Suprapubic skin (tissue), 3 donors: ENCODE results near the gene ZNF587.
"Not testable (repeated sequence)": the region's sequence is repeated elsewhere in the genome, so short reads cannot be mapped to it uniquely, and the experiment has no call there.

Source experiments
- POLR2A ChIP-seq, 2 donors: fragments of 450-650 bp; IDR thresholded peaks; one replicate each; pipeline ENCODE4 v1.6.1; 2017; ENCODE audit warnings: antibody characterized with exemption in 2 of 2, mild to moderate bottlenecking in 2 of 2, moderate library complexity in 2 of 2
- TF ChIP-seq, protein P1 (sequence below), 2 donors: fragments of 200-600 bp in 1 of 2; fragments of 450-650 bp in 1 of 2; sonication (generic) in 1 of 2; IDR thresholded peaks; one replicate each; pipeline ENCODE4 v1.5.1; 2016 to 2019; ENCODE audit warnings: antibody characterized with exemption in 2 of 2, mild to moderate bottlenecking in 1 of 2, moderate library complexity in 1 of 2

DNA sequence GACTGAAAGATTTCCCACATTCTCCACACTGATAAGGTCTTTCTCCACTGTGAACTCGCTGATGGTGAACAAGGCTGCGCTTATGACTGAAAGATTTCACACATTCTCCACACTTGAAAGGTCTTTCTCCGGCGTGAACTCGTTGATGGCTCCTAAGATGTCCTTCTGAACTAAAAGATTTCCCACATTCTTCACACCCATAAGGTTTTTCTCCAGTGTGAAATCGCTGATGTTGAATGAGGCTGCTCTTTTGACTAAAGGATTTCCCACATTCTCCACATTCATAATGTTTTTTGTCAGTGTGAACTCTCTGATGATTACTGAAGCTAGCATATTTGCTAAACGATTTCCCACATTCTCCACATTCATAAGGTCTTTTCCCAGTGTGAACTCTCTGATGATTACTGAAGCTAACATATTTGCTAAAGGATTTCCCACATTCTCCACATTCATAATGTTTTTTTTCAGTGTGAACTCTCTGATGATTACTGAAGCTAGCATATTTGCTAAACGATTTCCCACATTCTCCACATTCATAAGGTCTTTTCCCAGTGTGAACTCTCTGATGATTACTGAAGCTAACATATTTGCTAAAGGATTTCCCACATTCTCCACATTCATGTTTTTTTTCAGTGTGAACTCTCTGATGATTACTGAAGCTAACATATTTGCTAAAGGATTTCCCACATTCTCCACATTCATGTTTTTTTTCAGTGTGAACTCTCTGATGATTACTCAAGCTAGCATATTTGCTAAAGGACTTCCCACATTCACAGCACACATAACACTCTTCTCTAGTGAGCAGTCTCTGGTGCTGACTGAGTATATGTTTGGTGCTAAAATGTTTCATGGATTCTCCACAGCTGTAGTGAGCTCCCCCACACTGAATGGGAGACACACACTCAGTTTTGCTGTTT lies 24.5 kb downstream of the ZNF587 start:
- TF ChIP-seq POLR2A (IDR thresholded peaks at IDR 0.05), result not testable (repeated sequence)
- TF ChIP-seq, protein P1, sequence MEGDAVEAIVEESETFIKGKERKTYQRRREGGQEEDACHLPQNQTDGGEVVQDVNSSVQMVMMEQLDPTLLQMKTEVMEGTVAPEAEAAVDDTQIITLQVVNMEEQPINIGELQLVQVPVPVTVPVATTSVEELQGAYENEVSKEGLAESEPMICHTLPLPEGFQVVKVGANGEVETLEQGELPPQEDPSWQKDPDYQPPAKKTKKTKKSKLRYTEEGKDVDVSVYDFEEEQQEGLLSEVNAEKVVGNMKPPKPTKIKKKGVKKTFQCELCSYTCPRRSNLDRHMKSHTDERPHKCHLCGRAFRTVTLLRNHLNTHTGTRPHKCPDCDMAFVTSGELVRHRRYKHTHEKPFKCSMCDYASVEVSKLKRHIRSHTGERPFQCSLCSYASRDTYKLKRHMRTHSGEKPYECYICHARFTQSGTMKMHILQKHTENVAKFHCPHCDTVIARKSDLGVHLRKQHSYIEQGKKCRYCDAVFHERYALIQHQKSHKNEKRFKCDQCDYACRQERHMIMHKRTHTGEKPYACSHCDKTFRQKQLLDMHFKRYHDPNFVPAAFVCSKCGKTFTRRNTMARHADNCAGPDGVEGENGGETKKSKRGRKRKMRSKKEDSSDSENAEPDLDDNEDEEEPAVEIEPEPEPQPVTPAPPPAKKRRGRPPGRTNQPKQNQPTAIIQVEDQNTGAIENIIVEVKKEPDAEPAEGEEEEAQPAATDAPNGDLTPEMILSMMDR (IDR thresholded peaks at IDR 0.05), result not testable (repeated sequence)
